Kidney capillary endothelial cell (primary cell): ENCODE results near the gene TDRD9.
"Not testable (repeated sequence)": the region's sequence is repeated elsewhere in the genome, so short reads cannot be mapped to it uniquely, and the experiment has no call there.

Experiments
- DNase-seq: peaks from one replicate; pipeline ENCODE4 v3.0.0-alpha.2; 2018; ENCODE audit warnings: low spot score

Gene TDRD9

GRCh38 chr14:103980623-103981238, 52.5 kb downstream of the TDRD9 start:
- not testable (repeated sequence) for DNase-seq

GRCh38 chr14:103984196-103984595, 55.9 kb downstream of the TDRD9 start:
- no peak for DNase-seq

GRCh38 chr14:103989034-103989433, 60.8 kb downstream of the TDRD9 start:
- no peak for DNase-seq

- DNase-seq = no peak
These were observed 61.7 kb downstream of the TDRD9 start for GRCh38 chr14:103989964-103990363.

- DNase-seq = no peak
These were observed 66.4 kb downstream of the TDRD9 start for GRCh38 chr14:103994535-103995184.

- no peak for DNase-seq
These were observed 67.6 kb downstream of the TDRD9 start for GRCh38 chr14:103995876-103996275.

GRCh38 chr14:103997391-103997790, 69.1 kb downstream of the TDRD9 start:
- no peak for DNase-seq

- no peak for DNase-seq
These were observed 69.8 kb downstream of the TDRD9 start for GRCh38 chr14:103998027-103998426.

- no peak for DNase-seq
These were observed 71.7 kb downstream of the TDRD9 start for GRCh38 chr14:103999795-104000440.

- no peak for DNase-seq
These were observed 72.7 kb downstream of the TDRD9 start for GRCh38 chr14:104001003-104001402.

GRCh38 chr14:104003616-104004015, 75.4 kb downstream of the TDRD9 start:
- DNase-seq = no peak

- no peak for DNase-seq
These were observed 76.6 kb downstream of the TDRD9 start for GRCh38 chr14:104004849-104005248.

- no peak for DNase-seq
These were observed 77.2 kb downstream of the TDRD9 start for GRCh38 chr14:104005489-104005888.

GRCh38 chr14:104007121-104007520, 78.9 kb downstream of the TDRD9 start:
- no peak for DNase-seq

- DNase-seq = no peak
These were observed 81.0 kb downstream of the TDRD9 start for GRCh38 chr14:104009297-104009696.

- DNase-seq = no peak
These were observed 83.7 kb downstream of the TDRD9 start for GRCh38 chr14:104011824-104012517.

GRCh38 chr14:104014764-104015163, 86.5 kb downstream of the TDRD9 start:
- DNase-seq = no peak

GRCh38 chr14:104016873-104017650, 88.8 kb downstream of the TDRD9 start:
- DNase-seq = no peak

- no peak for DNase-seq
These were observed 90.8 kb downstream of the TDRD9 start for GRCh38 chr14:104019029-104019428.

- no peak for DNase-seq
These were observed 91.5 kb downstream of the TDRD9 start for GRCh38 chr14:104019806-104020205.

- no peak for DNase-seq
These were observed 92.2 kb downstream of the TDRD9 start for GRCh38 chr14:104020471-104020870.
